Fibroblast of lung (primary cell): ENCODE results near the gene GAB2. TPM values are rescaled to one million over a fixed set of nuclear protein-coding genes. Genes with fewer than 3 reads are reported as not detected.

Source experiments
- DNase-seq, 2 donors: peaks; one replicate each; pipeline versions ENCODE4 v3.0.0 to v3.0.0-alpha.2; 2010; ENCODE audit warnings: low read depth in 2 of 2
- H2AFZ ChIP-seq: 2 replicates; pipeline ENCODE4 v1.5.1; 2012; ENCODE audit warnings: low read length, control low read depth, inconsistent platforms
- H3K27ac ChIP-seq: 2 replicates; pipeline ENCODE4 v1.5.1; 2011; ENCODE audit warnings: low read length, control low read depth; ENCODE audit not compliant: insufficient read depth
- H3K27me3 ChIP-seq: 2 replicates; pipeline ENCODE4 v1.5.1; 2011; ENCODE audit warnings: mild to moderate bottlenecking, low read length; ENCODE audit not compliant: control insufficient read depth, insufficient read depth
- H3K36me3 ChIP-seq: 2 replicates; pipeline ENCODE4 v1.5.1; 2011; ENCODE audit warnings: low read length; ENCODE audit not compliant: control insufficient read depth, insufficient read depth
- H3K4me1 ChIP-seq: 2 replicates; pipeline ENCODE4 v1.5.1; 2011; ENCODE audit warnings: low read length; ENCODE audit not compliant: control insufficient read depth, insufficient read depth; ENCODE audit errors: extremely low read depth
- H3K4me2 ChIP-seq: 2 replicates; pipeline ENCODE4 v1.5.1; 2011; ENCODE audit warnings: low read length, control low read depth; ENCODE audit not compliant: insufficient read depth; ENCODE audit errors: extremely low read depth
- H3K4me3 ChIP-seq, 4 experiments: fragments of 200-600 bp in 1 of 4; sonication (generic) in 1 of 4; replicated peaks in 1 of 4; 2 replicates each; pipeline ENCODE4 v1.5.1; 2011 to 2016; ENCODE audit warnings: low read length in 4 of 4, low read depth in 3 of 4, mild to moderate bottlenecking in 3 of 4, control low read depth in 2 of 4, inconsistent platforms in 1 of 4, mixed read lengths in 1 of 4; ENCODE audit not compliant: insufficient read depth in 1 of 4; ENCODE audit errors: control extremely low read depth in 1 of 4
- H3K79me2 ChIP-seq: 2 replicates; pipeline ENCODE4 v1.5.1; 2012; ENCODE audit warnings: mild to moderate bottlenecking, low read length, inconsistent platforms; ENCODE audit not compliant: control insufficient read depth, insufficient read depth
- H3K9ac ChIP-seq: 2 replicates; pipeline ENCODE4 v1.5.1; 2011; ENCODE audit warnings: mild to moderate bottlenecking, low read length, control low read depth; ENCODE audit not compliant: insufficient read depth
- H3K9me3 ChIP-seq: 2 replicates; pipeline ENCODE4 v1.5.1; 2012; ENCODE audit warnings: low read depth, low read length; ENCODE audit not compliant: control insufficient read depth, insufficient read depth
- H4K20me1 ChIP-seq: 2 replicates; pipeline ENCODE4 v1.5.1; 2011; ENCODE audit warnings: low read length; ENCODE audit not compliant: control insufficient read depth, insufficient read depth; ENCODE audit errors: extremely low read depth
- EZH2 ChIP-seq: IDR thresholded peaks from 2 replicates; pipeline ENCODE4 v1.5.1; 2012; ENCODE audit warnings: low read length, control low read depth, mild to moderate bottlenecking; ENCODE audit errors: missing control alignments
- polyA plus RNA-seq, 2 donors: library from polyadenylated mRNA; depleted of rRNA in 1 of 2; stranded (reverse) in 1 of 2; unstranded in 1 of 2; fragments of >200 nt; gene quantifications; 2 replicates each; pipeline ENCODE4 v1.2.1, GENCODE V29; 2011 to 2012; ENCODE audit warnings: missing spikeins in 1 of 2
- total RNA-seq: library from RNA; depleted of rRNA; stranded (reverse); fragments of >200 nt; gene quantifications from 2 replicates; pipeline ENCODE4 v1.2.1, GENCODE V29; 2014
- TF ChIP-seq, protein P1 (sequence below), 2 donors: IDR thresholded peaks in 1 of 2; conservative IDR thresholded peaks in 1 of 2; 1 replicate in 1 of 2; 2 replicates in 1 of 2; pipeline ENCODE4 v1.5.1; 2011 to 2012; ENCODE audit warnings: low read length in 2 of 2, control low read depth in 1 of 2, inconsistent platforms in 1 of 2, low read depth in 1 of 2, mild to moderate bottlenecking in 1 of 2

GAB2 gene
- total and polyA plus RNA-seq, 2 donors (not counting 1 experiment from before 2014, with no cell fraction given): 7.1 to 14.0 TPM

DNA sequence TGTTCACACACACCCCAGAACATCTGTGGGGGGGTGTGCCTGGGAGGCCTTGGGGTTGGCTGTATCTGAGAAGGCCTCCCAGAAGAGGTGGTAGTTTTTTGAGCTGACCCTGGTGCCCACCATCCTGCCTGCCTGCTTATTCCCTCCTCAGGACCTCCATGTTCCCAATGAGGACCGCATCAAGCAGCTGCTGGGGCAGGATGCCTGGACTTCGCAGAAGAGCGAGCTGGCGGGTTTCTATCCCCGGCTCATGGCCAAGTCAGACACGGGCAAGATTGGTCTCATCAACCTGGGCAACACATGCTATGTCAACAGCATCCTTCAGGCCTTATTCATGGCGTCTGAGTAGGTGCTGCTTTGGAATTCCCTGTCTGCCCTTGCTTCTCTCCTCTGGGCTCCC lies 211.9 kb downstream of the GAB2 start:
- no peak for DNase-seq
- peaks cover 17% of the 10 kb centered on the region for H3K36me3 ChIP-seq

DNA sequence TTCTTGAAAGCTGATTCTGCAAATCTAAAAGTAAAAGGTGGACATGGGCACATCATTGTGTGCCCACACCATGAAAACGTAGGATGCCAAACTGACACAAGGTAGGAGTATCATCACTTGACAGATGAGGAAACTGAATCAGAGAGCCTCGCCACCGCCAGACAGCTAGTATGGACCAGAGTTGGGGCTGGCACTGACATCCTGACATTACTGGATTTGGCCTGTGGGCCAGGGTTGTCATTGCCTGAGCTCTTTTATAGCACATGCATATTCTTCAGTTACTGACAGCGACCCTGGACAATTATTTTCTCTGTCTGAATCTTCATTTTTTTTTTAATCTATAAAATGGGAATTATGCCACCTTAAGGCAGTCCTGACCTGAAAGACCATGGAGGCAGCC lies 212.4 kb downstream of the GAB2 start:
- no peak overlapping the region for H2AFZ ChIP-seq
- no peak for DNase-seq
- TF ChIP-seq EZH2: no peak
- TF ChIP-seq, protein P1, sequence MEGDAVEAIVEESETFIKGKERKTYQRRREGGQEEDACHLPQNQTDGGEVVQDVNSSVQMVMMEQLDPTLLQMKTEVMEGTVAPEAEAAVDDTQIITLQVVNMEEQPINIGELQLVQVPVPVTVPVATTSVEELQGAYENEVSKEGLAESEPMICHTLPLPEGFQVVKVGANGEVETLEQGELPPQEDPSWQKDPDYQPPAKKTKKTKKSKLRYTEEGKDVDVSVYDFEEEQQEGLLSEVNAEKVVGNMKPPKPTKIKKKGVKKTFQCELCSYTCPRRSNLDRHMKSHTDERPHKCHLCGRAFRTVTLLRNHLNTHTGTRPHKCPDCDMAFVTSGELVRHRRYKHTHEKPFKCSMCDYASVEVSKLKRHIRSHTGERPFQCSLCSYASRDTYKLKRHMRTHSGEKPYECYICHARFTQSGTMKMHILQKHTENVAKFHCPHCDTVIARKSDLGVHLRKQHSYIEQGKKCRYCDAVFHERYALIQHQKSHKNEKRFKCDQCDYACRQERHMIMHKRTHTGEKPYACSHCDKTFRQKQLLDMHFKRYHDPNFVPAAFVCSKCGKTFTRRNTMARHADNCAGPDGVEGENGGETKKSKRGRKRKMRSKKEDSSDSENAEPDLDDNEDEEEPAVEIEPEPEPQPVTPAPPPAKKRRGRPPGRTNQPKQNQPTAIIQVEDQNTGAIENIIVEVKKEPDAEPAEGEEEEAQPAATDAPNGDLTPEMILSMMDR (conservative IDR thresholded peaks at IDR 0.05 in 1 of 2, IDR thresholded peaks at IDR 0.05 in 1 of 2; ENCODE audit: low read depth in 1 of 2, low read length in 2 of 2): no peak
- no peaks in the 10 kb centered on the region for H3K9me3 ChIP-seq
- no peak overlapping the region for H3K27ac ChIP-seq
- no peak overlapping the region for H3K4me3 ChIP-seq
- H3K4me1 ChIP-seq: no peaks in the 10 kb centered on the region
- H3K79me2 ChIP-seq: no peaks in the 10 kb centered on the region
- no peak overlapping the region for H3K9ac ChIP-seq
- no peaks in the 10 kb centered on the region for H4K20me1 ChIP-seq
- H3K4me2 ChIP-seq: no peak overlapping the region
- peaks cover 19% of the 10 kb centered on the region for H3K36me3 ChIP-seq
- H3K27me3 ChIP-seq: no peaks in the 10 kb centered on the region

More for the DNA sequence above, 211.9 kb downstream of the GAB2 start:
- Histone ChIP-seq H3K4me1 (no peaks in the 10 kb centered on the region), H3K4me2 (no peak overlapping the region), H3K27me3 (no peaks in the 10 kb centered on the region), H3K79me2 (no peaks in the 10 kb centered on the region), H2AFZ (no peak overlapping the region), H4K20me1 (no peaks in the 10 kb centered on the region), H3K9ac (no peak overlapping the region), H3K4me3 (no peak overlapping the region), H3K9me3 (no peaks in the 10 kb centered on the region), H3K27ac (no peak overlapping the region)
- TF ChIP-seq EZH2: no peak
- TF ChIP-seq, protein P1 (conservative IDR thresholded peaks at IDR 0.05 in 1 of 2, IDR thresholded peaks at IDR 0.05 in 1 of 2; ENCODE audit: low read depth in 1 of 2, low read length in 2 of 2): no peak

DNA sequence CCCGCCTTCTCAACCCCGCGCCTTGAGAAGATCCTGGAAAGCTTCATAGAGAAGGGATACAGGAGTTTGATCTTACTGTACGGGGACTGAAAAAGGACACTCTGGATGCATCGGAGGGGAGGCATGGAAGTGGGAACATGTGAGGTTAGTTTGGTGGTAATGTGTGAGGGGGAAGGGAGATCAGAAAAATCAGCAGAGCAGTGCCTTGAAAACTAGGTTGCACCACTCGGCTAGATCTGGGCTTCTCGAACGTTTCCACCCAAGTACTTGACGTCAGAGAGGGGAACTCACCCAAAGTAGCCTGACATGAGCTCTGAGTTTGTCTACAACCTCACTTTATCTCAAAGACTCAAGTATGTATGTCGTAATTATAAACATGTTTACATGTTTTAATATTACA lies 214.4 kb downstream of the GAB2 start:
- H3K36me3 ChIP-seq: peaks cover 18% of the 10 kb centered on the region
- H3K9me3 ChIP-seq: no peaks in the 10 kb centered on the region
- no peak for DNase-seq
- no peak overlapping the region for H2AFZ ChIP-seq
- no peak overlapping the region for H3K4me3 ChIP-seq
- no peaks in the 10 kb centered on the region for H4K20me1 ChIP-seq
- no peaks in the 10 kb centered on the region for H3K27me3 ChIP-seq
- no peak overlapping the region for H3K9ac ChIP-seq
- no peak for TF ChIP-seq EZH2
- TF ChIP-seq, protein P1 (conservative IDR thresholded peaks at IDR 0.05 in 1 of 2, IDR thresholded peaks at IDR 0.05 in 1 of 2; ENCODE audit: low read depth in 1 of 2, low read length in 2 of 2): no peak
- no peak overlapping the region for H3K4me2 ChIP-seq
- no peaks in the 10 kb centered on the region for H3K4me1 ChIP-seq
- H3K27ac ChIP-seq: no peak overlapping the region
- H3K79me2 ChIP-seq: no peaks in the 10 kb centered on the region
